HepG2 (cell line): ENCODE measurements around the gene PDK2. TPM values are rescaled to one million over a fixed set of nuclear protein-coding genes. Genes with fewer than 3 reads are reported as not detected.
A peak's percentile ranks its signal among the peaks of the same experiment; 100 is the strongest.

Experiments
- FOXM1 ChIP-seq: sonication (generic); formaldehyde crosslinking; IDR thresholded peaks from 2 replicates; pipeline ENCODE4 v1.5.0; 2020; ENCODE audit warnings: missing genetic modification reagents
- KAT8 ChIP-seq: IDR thresholded peaks from 2 replicates; pipeline ENCODE4 v1.6.1; 2016; ENCODE audit warnings: missing genetic modification reagents, missing compliant biosample characterization
- KDM3A ChIP-seq: IDR thresholded peaks from 2 replicates; pipeline ENCODE4 v1.6.1; 2018; ENCODE audit warnings: low read depth, missing compliant biosample characterization
- KLF9 ChIP-seq: IDR thresholded peaks from 2 replicates; pipeline ENCODE4 v1.6.1; 2016; ENCODE audit warnings: low read depth
- NFKB2 ChIP-seq: sonication (generic); formaldehyde crosslinking; IDR thresholded peaks from 2 replicates; pipeline ENCODE4 v1.4.0; 2020; ENCODE audit warnings: missing genetic modification reagents, borderline replicate concordance
- RFX1 ChIP-seq: fragments of 450-650 bp; IDR thresholded peaks from 2 replicates; pipeline ENCODE4 v1.6.1; 2017
- TEAD3 ChIP-seq: optimal IDR thresholded peaks from 2 replicates; pipeline ENCODE3; 2016; ENCODE audit warnings: borderline replicate concordance
- TFDP2 ChIP-seq: sonication (generic); formaldehyde crosslinking; IDR thresholded peaks from 2 replicates; pipeline ENCODE4 v1.4.0; 2020; ENCODE audit warnings: missing genetic modification reagents
- ZBTB34 ChIP-seq: sonication (generic); formaldehyde crosslinking; IDR thresholded peaks from 2 replicates; pipeline ENCODE4 v1.8.0; 2022; ENCODE audit warnings: mild to moderate bottlenecking, missing genetic modification reagents
- ZHX2 ChIP-seq, 2 experiments: sonication (generic) in 1 of 2; formaldehyde crosslinking in 1 of 2; IDR thresholded peaks; 2 replicates each; pipeline versions ENCODE4 v1.6.1 to v1.9.0; 2014 to 2022; ENCODE audit warnings: antibody characterized with exemption in 1 of 2, borderline replicate concordance in 1 of 2, inconsistent platforms in 1 of 2, low read depth in 1 of 2, missing genetic modification reagents in 1 of 2
- ZNF207 ChIP-seq: fragments of 450-650 bp; IDR thresholded peaks from 2 replicates; pipeline ENCODE4 v1.6.1; 2016; ENCODE audit warnings: antibody characterized with exemption, borderline replicate concordance
- ZNF543 ChIP-seq: sonication (generic); formaldehyde crosslinking; IDR thresholded peaks from 2 replicates; pipeline ENCODE4 v1.4.0; 2020; ENCODE audit warnings: mild to moderate bottlenecking, missing genetic modification reagents
- ZNF792 ChIP-seq: IDR thresholded peaks from 2 replicates; pipeline ENCODE4 v1.6.1; 2016
- ZSCAN20 ChIP-seq: sonication (generic); formaldehyde crosslinking; IDR thresholded peaks from 2 replicates; pipeline ENCODE4 v1.4.0; 2020; ENCODE audit warnings: missing genetic modification reagents, mild to moderate bottlenecking, borderline replicate concordance
- ZUFSP ChIP-seq: sonication (generic); formaldehyde crosslinking; IDR thresholded peaks from 2 replicates; pipeline ENCODE4 v1.9.0; 2021; ENCODE audit warnings: missing genetic modification reagents, mild to moderate bottlenecking, borderline replicate concordance
- polyA plus RNA-seq, 8 experiments: library from polyadenylated mRNA; depleted of rRNA in 3 of 8; stranded (reverse) in 7 of 8; unstranded in 1 of 8; fragments of >200 nt; fragmentation: Illumina TruSeq in 4 of 8; extraction: Trizol in 4 of 8; gene quantifications; 2 replicates each; pipeline versions ENCODE4 v1.2.1 to v1.2.3, GENCODE V29; 2011 to 2016; ENCODE audit warnings: low read depth in 4 of 8, missing spikeins in 1 of 8, mixed read lengths in 1 of 8; ENCODE audit not compliant: insufficient read depth in 1 of 8
- total RNA-seq, 5 experiments: library from RNA; depleted of rRNA; stranded (reverse); fragments of >200 nt; fragmentation: Illumina TruSeq; extraction: Trizol; gene quantifications; 2 replicates each; pipeline ENCODE4 v1.2.3, GENCODE V29; 2016; ENCODE audit warnings: low read depth in 1 of 5
- TF ChIP-seq, protein P1 (sequence below): sonication (generic); formaldehyde crosslinking; IDR thresholded peaks from 2 replicates; pipeline ENCODE4 v1.5.0; 2020; ENCODE audit warnings: missing genetic modification reagents

PDK2 gene
- total and polyA plus RNA-seq, 2 of the 13 experiments (the other 11 are each of a cell fraction or from before 2014, with no cell fraction given) = 18.5 to 59.7 TPM

- 0 out of 2 replicates have a peak, but pooled peaks have one; percentile 36 for TF ChIP-seq ZBTB34 (CRISPR knock-in tag)
- TF ChIP-seq NFKB2 (CRISPR knock-in tag) = peak; percentile 66; the same call in 1 of the 2 replicates
- TF ChIP-seq TEAD3 (CRISPR knock-in tag) = peak; percentile 86
- TF ChIP-seq, protein P1, sequence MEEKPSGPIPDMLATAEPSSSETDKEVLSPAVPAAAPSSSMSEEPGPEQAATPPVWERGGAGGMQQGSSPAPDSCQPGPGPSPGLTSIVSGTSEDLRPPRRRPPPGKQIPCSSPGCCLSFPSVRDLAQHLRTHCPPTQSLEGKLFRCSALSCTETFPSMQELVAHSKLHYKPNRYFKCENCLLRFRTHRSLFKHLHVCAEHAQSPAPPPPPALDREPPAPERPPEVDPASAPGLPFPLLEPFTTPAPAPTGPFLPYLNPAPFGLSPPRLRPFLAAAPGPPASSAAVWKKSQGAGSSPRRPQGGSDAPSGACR = peak; percentile 38; the same call in 1 of the 2 replicates
- TF ChIP-seq ZNF543 (CRISPR knock-in tag) = no peak
- no peak for TF ChIP-seq ZUFSP (CRISPR knock-in tag)
- TF ChIP-seq ZSCAN20 (CRISPR knock-in tag) = no peak
- TF ChIP-seq ZHX2 (IDR thresholded peaks at IDR 0.05; ENCODE audit: low read depth) = peak; percentile 38; the same call in 1 of the 2 replicates
- no peak for TF ChIP-seq ZHX2 (CRISPR knock-in tag; IDR thresholded peaks at IDR 0.05; ENCODE audit: borderline replicate concordance)
- no peak for TF ChIP-seq FOXM1 (CRISPR knock-in tag)
- TF ChIP-seq ZNF792 = no peak
- peak; percentile 75; the same call in 1 of the 2 replicates for TF ChIP-seq KDM3A
- no peak for TF ChIP-seq KLF9 (CRISPR knock-in tag)
- no peak for TF ChIP-seq ZNF207
- TF ChIP-seq TFDP2 (CRISPR knock-in tag) = peak; percentile 86
- TF ChIP-seq RFX1 = no peak
- 0 out of 2 replicates have a peak, but pooled peaks have one; percentile 56 for TF ChIP-seq KAT8 (CRISPR knock-in tag)
Measured at GRCh38 chr17:50161023-50161910, 66.1 kb downstream of the PDK2 start (continued).
